Neuronal stem cell (in vitro differentiated cells): ENCODE measurements around the gene CSPG5.

Source experiments
- DNase-seq: peaks from one replicate; pipeline ENCODE4 v3.0.0-alpha.2; 2013; ENCODE audit warnings: low spot score
- H2AFZ ChIP-seq: one replicate; pipeline ENCODE4 v1.6.1; 2013; ENCODE audit warnings: mild to moderate bottlenecking, low read length, inconsistent platforms
- H2AK5ac ChIP-seq: 2 replicates; pipeline ENCODE4 v1.6.1; 2013; ENCODE audit warnings: low read depth, mild to moderate bottlenecking, inconsistent platforms, low read length, moderate library complexity, mixed read lengths
- H2BK120ac ChIP-seq: 2 replicates; pipeline ENCODE4 v1.6.1; 2013; ENCODE audit warnings: low read depth, mild to moderate bottlenecking, inconsistent platforms, low read length, moderate library complexity, mixed read lengths
- H2BK12ac ChIP-seq: one replicate; pipeline ENCODE4 v1.6.1; 2013; ENCODE audit warnings: low read length, inconsistent platforms
- H2BK15ac ChIP-seq: 2 replicates; pipeline ENCODE4 v1.6.1; 2013; ENCODE audit warnings: mild to moderate bottlenecking, low read length, inconsistent platforms, mixed read lengths
- H2BK5ac ChIP-seq: one replicate; pipeline ENCODE4 v1.6.1; 2013; ENCODE audit warnings: inconsistent platforms, mild to moderate bottlenecking, low read length, moderate library complexity
- H3K14ac ChIP-seq: one replicate; pipeline ENCODE4 v1.6.1; 2013; ENCODE audit warnings: low read length, inconsistent platforms
- H3K18ac ChIP-seq: 2 replicates; pipeline ENCODE4 v1.6.1; 2013; ENCODE audit warnings: low read length, inconsistent platforms
- H3K23ac ChIP-seq: 2 replicates; pipeline ENCODE4 v1.6.1; 2013; ENCODE audit warnings: low read depth, mild to moderate bottlenecking, mixed read lengths, low read length, inconsistent platforms; ENCODE audit not compliant: poor library complexity
- H3K27ac ChIP-seq: replicated peaks from 3 replicates; pipeline ENCODE4 v1.5.1; 2013; ENCODE audit warnings: low read length, inconsistent platforms
- H3K27me3 ChIP-seq, 3 experiments: 2 replicates each; pipeline ENCODE4 v1.6.1; 2013; ENCODE audit warnings: low read length in 3 of 3, mild to moderate bottlenecking in 2 of 3, inconsistent platforms in 1 of 3, low read depth in 1 of 3, mixed read lengths in 1 of 3, moderate library complexity in 1 of 3; ENCODE audit not compliant: control insufficient read depth in 3 of 3, insufficient read depth in 3 of 3
- H3K36me3 ChIP-seq, 2 donors: replicated peaks in 1 of 2; 2 replicates each; pipeline ENCODE4 v1.6.1; 2013; ENCODE audit warnings: low read length in 2 of 2; ENCODE audit not compliant: control insufficient read depth in 2 of 2, insufficient read depth in 2 of 2
- H3K4ac ChIP-seq: 2 replicates; pipeline ENCODE4 v1.6.1; 2013; ENCODE audit warnings: inconsistent platforms, mild to moderate bottlenecking, low read length, moderate library complexity
- H3K4me1 ChIP-seq, 2 donors: 1 replicate in 1 of 2; 2 replicates in 1 of 2; pipeline ENCODE4 v1.6.1; 2013; ENCODE audit warnings: low read length in 2 of 2, low read depth in 1 of 2; ENCODE audit not compliant: control insufficient read depth in 2 of 2, insufficient read depth in 1 of 2
- H3K4me2 ChIP-seq: one replicate; pipeline ENCODE4 v1.6.1; 2013; ENCODE audit warnings: mild to moderate bottlenecking, low read length, inconsistent platforms; ENCODE audit not compliant: insufficient read depth, poor library complexity, severe bottlenecking
- H3K4me3 ChIP-seq, 2 donors: 2 replicates each; pipeline ENCODE4 v1.5.1; 2013; ENCODE audit warnings: low read length in 2 of 2, mild to moderate bottlenecking in 2 of 2, inconsistent platforms in 1 of 2, moderate library complexity in 1 of 2
- H3K79me1 ChIP-seq: one replicate; pipeline ENCODE4 v1.6.1; 2013; ENCODE audit warnings: low read depth, mild to moderate bottlenecking, inconsistent platforms, low read length, moderate library complexity
- H3K9ac ChIP-seq: one replicate; pipeline ENCODE4 v1.6.1; 2013; ENCODE audit warnings: mild to moderate bottlenecking, low read depth, low read length, inconsistent platforms; ENCODE audit not compliant: poor library complexity
- H3K9me3 ChIP-seq, 2 donors: replicated peaks in 1 of 2; 2 replicates each; pipeline versions ENCODE3 to v1.6.1; 2013; ENCODE audit warnings: low read length in 2 of 2, mild to moderate bottlenecking in 2 of 2, inconsistent platforms in 1 of 2, low read depth in 1 of 2, mixed read lengths in 1 of 2, moderate library complexity in 1 of 2; ENCODE audit not compliant: control insufficient read depth in 2 of 2, insufficient read depth in 1 of 2
- H4K8ac ChIP-seq: one replicate; pipeline ENCODE4 v1.6.1; 2013; ENCODE audit warnings: low read depth, mild to moderate bottlenecking, inconsistent platforms, low read length, moderate library complexity
- H4K91ac ChIP-seq: one replicate; pipeline ENCODE4 v1.6.1; 2013; ENCODE audit warnings: low read length, low read depth, mild to moderate bottlenecking, inconsistent platforms; ENCODE audit not compliant: poor library complexity
- WGBS, 2 donors: extraction: QIAGEN DNeasy Blood & Tissue Kit; methylation state at CpG; one replicate each; pipeline ENCODE4 v1.1.7; 2013; ENCODE audit warnings: missing lambda C conversion rate in 2 of 2, mixed read lengths in 1 of 2; ENCODE audit not compliant: insufficient read length in 2 of 2, insufficient replicate concordance in 1 of 2; ENCODE audit errors: extremely low coverage in 2 of 2; 5-methylcytosine and 5-hydroxymethylcytosine counted together

CSPG5 gene

GRCh38 chr3:47617086-47618010 lies 38.7 kb upstream of the CSPG5 start:
- Histone ChIP-seq H2BK12ac (no peak overlapping the region), H4K91ac (no peak overlapping the region), H3K4me3 (no peak overlapping the region), H3K27ac (no peak overlapping the region), H2AK5ac (no peak overlapping the region), H3K18ac (no peak overlapping the region), H4K8ac (no peak overlapping the region), H2BK15ac (no peak overlapping the region), H3K36me3 (peaks cover 30 to 95% of the 10 kb centered on the region in 2 donors), H3K79me1 (no peaks in the 10 kb centered on the region), H3K4ac (no peak overlapping the region), H3K27me3 (no peaks in the 10 kb centered on the region), H3K14ac (no peak overlapping the region), H2BK120ac (no peak overlapping the region), H3K9ac (no peak overlapping the region), H3K23ac (no peak overlapping the region), H2AFZ (no peak overlapping the region), H2BK5ac (no peak overlapping the region), H3K9me3 (no peaks in the 10 kb centered on the region), H3K4me1 (peaks cover 0 to 12% of the 10 kb centered on the region in 2 donors), H3K4me2 (no peak overlapping the region)
- no peak for DNase-seq
- WGBS, 2 donors = no CpG with 5 or more reads among the region's 5 CpGs

- Histone ChIP-seq H3K4me1 (peaks cover 0 to 12% of the 10 kb centered on the region in 2 donors), H2BK120ac (no peak overlapping the region), H2BK5ac (no peak overlapping the region), H3K4ac (no peak overlapping the region), H3K27ac (no peak overlapping the region), H2AK5ac (no peak overlapping the region), H3K36me3 (peaks cover 41 to 95% of the 10 kb centered on the region in 2 donors), H3K14ac (no peak overlapping the region), H3K4me2 (no peak overlapping the region), H3K27me3 (no peaks in the 10 kb centered on the region), H3K9ac (no peak overlapping the region), H2AFZ (no peak overlapping the region), H2BK12ac (no peak overlapping the region), H4K8ac (no peak overlapping the region), H3K9me3 (peaks cover 0 to 2% of the 10 kb centered on the region in 2 donors), H3K4me3 (no peak overlapping the region), H3K18ac (no peak overlapping the region), H3K79me1 (peaks cover 2% of the 10 kb centered on the region), H4K91ac (no peak overlapping the region), H2BK15ac (no peak overlapping the region), H3K23ac (no peak overlapping the region)
- WGBS, 2 donors = no CpG with 5 or more reads among the region's 2 CpGs
- DNase-seq = no peak
These were observed 36.1 kb upstream of the CSPG5 start for GRCh38 chr3:47614788-47615187.

DNA sequence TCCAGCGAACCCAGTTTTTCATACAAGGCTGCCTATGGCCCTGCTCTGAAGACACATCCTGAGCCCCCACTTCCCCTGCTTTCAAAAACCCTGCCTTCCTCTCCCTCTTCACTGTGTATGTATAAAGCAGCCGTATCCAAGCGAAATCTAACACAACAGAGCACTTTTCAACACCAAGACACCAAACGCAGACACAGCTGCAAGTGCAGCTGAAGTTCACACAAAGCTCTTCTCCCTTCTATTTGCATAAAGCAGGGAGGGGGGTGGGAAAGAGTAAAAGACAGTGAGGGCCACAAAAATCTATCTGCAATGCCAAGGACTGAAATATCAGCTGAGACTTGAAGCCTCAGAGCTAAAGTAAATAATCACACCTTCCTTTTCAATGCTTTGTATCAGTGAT lies 35.1 kb upstream of the CSPG5 start:
- Histone ChIP-seq H3K36me3 (peaks cover 35 to 94% of the 10 kb centered on the region in 2 donors), H2BK120ac (no peak overlapping the region), H3K4me1 (peaks cover 0 to 12% of the 10 kb centered on the region in 2 donors), H2BK12ac (no peak overlapping the region), H3K18ac (no peak overlapping the region), H3K23ac (no peak overlapping the region), H3K14ac (no peak overlapping the region), H3K27me3 (no peaks in the 10 kb centered on the region), H3K79me1 (peaks cover 2% of the 10 kb centered on the region), H2BK15ac (no peak overlapping the region), H2BK5ac (no peak overlapping the region), H3K4me2 (no peak overlapping the region), H2AFZ (no peak overlapping the region), H3K4ac (no peak overlapping the region), H3K9ac (no peak overlapping the region), H3K9me3 (peaks cover 0 to 2% of the 10 kb centered on the region in 2 donors), H3K4me3 (no peak overlapping the region), H4K8ac (no peak overlapping the region), H4K91ac (no peak overlapping the region), H3K27ac (no peak overlapping the region), H2AK5ac (no peak overlapping the region)
- no peak for DNase-seq
- no CpG with 5 or more reads among the region's 4 CpGs for WGBS, 2 donors

GRCh38 chr3:47612879-47613278 lies 34.2 kb upstream of the CSPG5 start:
- no peak overlapping the region for H3K14ac ChIP-seq
- H3K27ac ChIP-seq = no peak overlapping the region
- no CpG with 5 or more reads among the region's 2 CpGs for WGBS, 2 donors
- H2BK15ac ChIP-seq = no peak overlapping the region
- no peak overlapping the region for H3K4ac ChIP-seq
- H3K4me3 ChIP-seq = no peak overlapping the region
- no peak overlapping the region for H2AFZ ChIP-seq
- H3K4me1 ChIP-seq = peaks cover 0 to 12% of the 10 kb centered on the region in 2 donors
- H3K36me3 ChIP-seq = peaks cover 42 to 94% of the 10 kb centered on the region in 2 donors
- peaks cover 2% of the 10 kb centered on the region for H3K79me1 ChIP-seq
- no peak overlapping the region for H4K91ac ChIP-seq
- no peak overlapping the region for H3K9ac ChIP-seq
- no peak overlapping the region for H3K23ac ChIP-seq
- DNase-seq = no peak
- H2BK5ac ChIP-seq = no peak overlapping the region
- H2BK12ac ChIP-seq = no peak overlapping the region
- no peak overlapping the region for H4K8ac ChIP-seq
- no peak overlapping the region for H3K4me2 ChIP-seq
- no peak overlapping the region for H2AK5ac ChIP-seq
- peaks cover 0 to 2% of the 10 kb centered on the region in 2 donors for H3K9me3 ChIP-seq
- no peak overlapping the region for H3K18ac ChIP-seq
- no peaks in the 10 kb centered on the region for H3K27me3 ChIP-seq
- no peak overlapping the region for H2BK120ac ChIP-seq
